ENCODE results near the gene NCMAP.

- TF ChIP-seq CTCF (IDR thresholded peaks at IDR 0.05) (no peak), POLR2AphosphoS5 (IDR thresholded peaks at IDR 0.05) (no peak)
Measured at GRCh38 chr1:24620678-24621077, 64.8 kb downstream of the NCMAP start.
